Upper lobe of left lung (tissue), 6 donors: Measurements from ENCODE around the gene TCP11L2. TPM values are rescaled to one million over a fixed set of nuclear protein-coding genes. Genes with fewer than 3 reads are reported as not detected.
A peak's percentile ranks its signal among the peaks of the same experiment; 100 is the strongest.

ENCODE experiments used
- ATAC-seq, 2 donors: fragments of 200-7000 bp; cut with Tn5 transposase; one replicate each; pipeline ENCODE4 v1.9.1; 2022; ENCODE audit warnings: mild to moderate bottlenecking in 2 of 2, moderate library complexity in 2 of 2; ENCODE audit not compliant: low FRiP score in 2 of 2
- DNase-seq, 2 donors: peaks; one replicate each; pipeline ENCODE4 v3.0.0-alpha.2; 2019 to 2020
- H3K27ac ChIP-seq, 4 donors: fragments of 200-600 bp; sonication (generic); one replicate each; pipeline ENCODE4 v1.5.1; 2016 to 2019
- H3K27me3 ChIP-seq, 4 donors: fragments of 200-600 bp; sonication (generic); one replicate each; pipeline ENCODE4 v1.5.1; 2017 to 2019
- H3K36me3 ChIP-seq, 4 donors: fragments of 200-600 bp; sonication (generic); one replicate each; pipeline ENCODE4 v1.5.1; 2016 to 2019
- H3K4me1 ChIP-seq, 4 donors: fragments of 200-600 bp; sonication (generic); one replicate each; pipeline ENCODE4 v1.5.1; 2018 to 2019
- H3K4me3 ChIP-seq, 4 donors: fragments of 200-600 bp; sonication (generic); one replicate each; pipeline ENCODE4 v1.5.1; 2017 to 2019; ENCODE audit warnings: mild to moderate bottlenecking in 2 of 4, moderate library complexity in 1 of 4
- H3K9me3 ChIP-seq, 4 donors: fragments of 200-600 bp; sonication (generic); one replicate each; pipeline ENCODE4 v1.5.1; 2018 to 2019
- EP300 ChIP-seq, 4 donors: sonication (generic); formaldehyde crosslinking; IDR thresholded peaks; one replicate each; pipeline ENCODE4 v1.5.1; 2017; ENCODE audit warnings: antibody characterized with exemption in 4 of 4, control low read depth in 2 of 4
- POLR2A ChIP-seq, 4 donors: fragments of 450-650 bp; IDR thresholded peaks; one replicate each; pipeline ENCODE4 v1.5.1; 2016 to 2017; ENCODE audit warnings: antibody characterized with exemption in 4 of 4, mild to moderate bottlenecking in 2 of 4
- POLR2AphosphoS5 ChIP-seq, 2 donors: sonication (generic); formaldehyde crosslinking; IDR thresholded peaks; one replicate each; pipeline ENCODE4 v1.5.1; 2017; ENCODE audit warnings: antibody characterized with exemption in 2 of 2
- WGBS, 2 donors: methylation state at CpG; one replicate each; pipeline ENCODE4 v1.1.5; 2017 to 2018; 5-methylcytosine and 5-hydroxymethylcytosine counted together
- total RNA-seq, 6 donors: library from RNA; depleted of rRNA in 4 of 6; stranded (reverse); fragments of >200 nt in 4 of 6; gene quantifications; one replicate each; pipeline versions ENCODE4 v1.1.0 to v1.2.1, GENCODE V29; 2016 to 2021
- TF ChIP-seq, protein P1 (sequence below), 6 experiments: fragments of 450-650 bp in 4 of 6; fragments of 200-600 bp in 2 of 6; sonication (generic) in 2 of 6; IDR thresholded peaks; one replicate each; pipeline ENCODE4 v1.5.1; 2016 to 2019; ENCODE audit warnings: antibody characterized with exemption in 6 of 6
- donor health status: DM: no; HTN: no; CAD: no; lungs with moderate emphysema.
- donor health status: DM: no; HTN: yes; CAD: no; lungs with severe emphysema.

The TCP11L2 gene
- total RNA-seq, 6 donors from 2014 or later, result 43.2 to 77.5 (median 56.2) TPM

DNA sequence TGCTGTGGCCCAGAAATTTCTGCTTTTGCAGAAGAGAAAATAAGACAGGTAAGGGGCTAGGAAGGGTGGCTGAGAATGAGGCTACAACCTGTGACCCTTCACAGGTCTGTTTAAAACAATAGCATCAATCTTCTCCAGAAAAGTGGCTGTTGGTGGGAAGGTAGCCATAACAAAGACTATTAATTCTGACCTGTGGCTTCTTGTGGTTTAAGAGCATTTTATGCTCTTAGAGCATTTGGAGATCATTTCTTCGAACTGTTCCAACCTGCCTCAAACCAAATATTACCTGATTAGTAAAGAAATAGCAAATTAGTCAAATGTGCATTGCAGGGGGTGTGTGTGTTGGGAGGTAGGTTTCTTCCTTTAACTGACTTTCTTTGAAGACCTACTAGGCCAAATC lies 15.2 kb upstream of the TCP11L2 start:
- DNase-seq, result no peak
- H3K36me3 ChIP-seq, result no peaks in the 10 kb centered on the region
- peaks cover 0 to 6% (median 4%) of the 10 kb centered on the region in 4 donors for H3K4me1 ChIP-seq
- H3K27me3 ChIP-seq, result no peaks in the 10 kb centered on the region
- no peak for TF ChIP-seq POLR2AphosphoS5 (IDR thresholded peaks at IDR 0.05)
- TF ChIP-seq, protein P1, sequence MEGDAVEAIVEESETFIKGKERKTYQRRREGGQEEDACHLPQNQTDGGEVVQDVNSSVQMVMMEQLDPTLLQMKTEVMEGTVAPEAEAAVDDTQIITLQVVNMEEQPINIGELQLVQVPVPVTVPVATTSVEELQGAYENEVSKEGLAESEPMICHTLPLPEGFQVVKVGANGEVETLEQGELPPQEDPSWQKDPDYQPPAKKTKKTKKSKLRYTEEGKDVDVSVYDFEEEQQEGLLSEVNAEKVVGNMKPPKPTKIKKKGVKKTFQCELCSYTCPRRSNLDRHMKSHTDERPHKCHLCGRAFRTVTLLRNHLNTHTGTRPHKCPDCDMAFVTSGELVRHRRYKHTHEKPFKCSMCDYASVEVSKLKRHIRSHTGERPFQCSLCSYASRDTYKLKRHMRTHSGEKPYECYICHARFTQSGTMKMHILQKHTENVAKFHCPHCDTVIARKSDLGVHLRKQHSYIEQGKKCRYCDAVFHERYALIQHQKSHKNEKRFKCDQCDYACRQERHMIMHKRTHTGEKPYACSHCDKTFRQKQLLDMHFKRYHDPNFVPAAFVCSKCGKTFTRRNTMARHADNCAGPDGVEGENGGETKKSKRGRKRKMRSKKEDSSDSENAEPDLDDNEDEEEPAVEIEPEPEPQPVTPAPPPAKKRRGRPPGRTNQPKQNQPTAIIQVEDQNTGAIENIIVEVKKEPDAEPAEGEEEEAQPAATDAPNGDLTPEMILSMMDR (IDR thresholded peaks at IDR 0.05), result no peak
- no peak for TF ChIP-seq POLR2A (IDR thresholded peaks at IDR 0.05)
- no peak for TF ChIP-seq EP300 (IDR thresholded peaks at IDR 0.05)
- H3K9me3 ChIP-seq, result no peaks in the 10 kb centered on the region
- 74 to 82% methylated on average over 1 of the region's 1 CpG for WGBS, 2 donors
- H3K27ac ChIP-seq, result no peak overlapping the region
- ATAC-seq, result no peak
- H3K4me3 ChIP-seq, result no peak overlapping the region

DNA sequence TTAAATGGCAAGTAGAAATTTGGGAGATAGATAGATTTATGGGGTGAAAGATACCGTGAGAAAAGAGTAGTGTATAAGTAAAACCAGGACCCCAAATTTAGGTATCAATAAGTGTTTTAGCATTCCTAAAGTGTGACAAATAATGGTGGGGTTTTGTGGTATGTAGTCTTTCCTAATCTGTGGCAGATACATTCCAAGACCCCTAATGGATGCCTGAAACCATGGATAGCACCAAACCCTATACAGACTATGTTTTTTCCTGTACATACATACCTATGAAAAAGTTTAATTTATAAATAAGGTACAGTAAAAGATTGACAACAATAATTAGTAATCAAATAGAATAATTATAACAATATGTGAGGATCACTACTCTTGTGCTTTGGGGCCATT lies 14.4 kb upstream of the TCP11L2 start:
- no peaks in the 10 kb centered on the region for H3K9me3 ChIP-seq
- no peak for ATAC-seq
- H3K4me3 ChIP-seq, result no peak overlapping the region
- no peaks in the 10 kb centered on the region for H3K27me3 ChIP-seq
- TF ChIP-seq EP300 (IDR thresholded peaks at IDR 0.05) (no peak), POLR2AphosphoS5 (IDR thresholded peaks at IDR 0.05) (no peak), POLR2A (IDR thresholded peaks at IDR 0.05) (no peak)
- TF ChIP-seq, protein P1 (IDR thresholded peaks at IDR 0.05), result no peak
- WGBS, 2 donors, result 97 to 100% methylated on average over 1 of the region's 1 CpG
- no peak overlapping the region for H3K27ac ChIP-seq
- no peaks in the 10 kb centered on the region for H3K36me3 ChIP-seq
- H3K4me1 ChIP-seq, result peaks cover 0 to 6% (median 4%) of the 10 kb centered on the region in 4 donors
- no peak for DNase-seq

DNA sequence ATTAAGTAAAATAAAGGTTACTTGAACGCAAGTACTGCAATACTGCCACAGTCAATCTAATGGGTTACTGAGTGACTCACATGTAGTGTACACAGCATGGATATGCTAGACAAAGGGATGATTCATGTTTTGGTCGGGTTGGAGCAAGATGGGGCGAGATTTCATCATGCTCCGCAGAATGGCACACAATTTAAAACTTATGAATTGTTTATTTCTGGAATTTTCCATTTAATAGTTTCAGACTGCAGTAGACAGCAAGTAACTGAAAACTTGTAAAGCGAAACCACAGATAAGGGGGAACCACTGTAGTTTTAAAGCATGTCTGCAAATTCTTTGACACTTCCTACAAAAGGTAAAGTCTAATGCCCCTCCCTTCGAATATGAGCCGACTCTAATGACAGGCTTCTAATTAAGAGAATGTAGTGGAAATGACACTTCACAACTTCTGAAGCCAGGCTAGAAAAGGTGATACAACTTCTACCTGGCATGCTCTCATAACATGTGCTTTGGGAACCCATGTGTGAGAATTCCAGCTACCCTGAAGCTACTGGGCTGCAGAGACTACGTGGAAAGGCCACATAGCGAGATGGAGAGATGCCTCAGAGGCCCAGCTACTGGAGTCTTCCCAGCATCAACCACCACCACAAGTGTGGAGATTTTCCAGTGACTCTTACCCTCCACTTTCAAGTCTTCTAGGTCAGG lies 13.9 kb upstream of the TCP11L2 start:
- H3K36me3 ChIP-seq, result no peaks in the 10 kb centered on the region
- H3K9me3 ChIP-seq, result no peaks in the 10 kb centered on the region
- TF ChIP-seq POLR2AphosphoS5 (IDR thresholded peaks at IDR 0.05) (no peak), POLR2A (IDR thresholded peaks at IDR 0.05) (no peak), EP300 (IDR thresholded peaks at IDR 0.05) (no peak)
- TF ChIP-seq, protein P1 (IDR thresholded peaks at IDR 0.05), result no peak
- peak in 1 of 2 donors; percentile 91 for ATAC-seq
- H3K4me3 ChIP-seq, result no peak overlapping the region
- H3K4me1 ChIP-seq, result peaks cover 0 to 6% (median 4%) of the 10 kb centered on the region in 4 donors
- H3K27ac ChIP-seq, result no peak overlapping the region
- H3K27me3 ChIP-seq, result no peaks in the 10 kb centered on the region
- 72 to 77% methylated on average over 9 of the region's 9 CpGs for WGBS, 2 donors
- no peak for DNase-seq

DNA sequence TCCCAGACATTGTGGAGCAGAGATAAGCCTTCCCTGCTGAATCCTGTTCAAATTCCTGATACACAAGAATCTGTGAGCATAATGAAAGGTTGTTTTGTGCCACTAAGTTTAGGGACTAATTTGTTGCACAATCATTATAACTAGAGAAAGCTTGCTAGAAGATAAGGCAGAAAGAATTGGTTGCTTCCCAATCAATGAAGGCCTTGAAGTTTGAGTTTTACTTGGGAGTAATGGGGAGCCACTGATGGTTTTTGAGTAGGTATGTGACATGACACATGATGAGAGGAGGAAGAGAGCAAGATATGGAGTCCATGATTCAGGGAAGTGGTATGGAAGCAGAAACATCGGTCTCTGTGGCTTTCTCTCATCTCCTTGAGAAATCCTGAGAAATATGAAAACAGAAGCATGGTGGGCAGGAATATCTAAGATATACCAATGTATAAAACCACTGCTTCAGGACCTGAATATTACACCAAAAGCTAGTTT lies 13.3 kb upstream of the TCP11L2 start:
- H3K27ac ChIP-seq, result no peak overlapping the region
- TF ChIP-seq, protein P1 (IDR thresholded peaks at IDR 0.05), result no peak
- TF ChIP-seq POLR2A (IDR thresholded peaks at IDR 0.05), result no peak
- no peak for TF ChIP-seq EP300 (IDR thresholded peaks at IDR 0.05)
- TF ChIP-seq POLR2AphosphoS5 (IDR thresholded peaks at IDR 0.05), result no peak
- no peaks in the 10 kb centered on the region for H3K27me3 ChIP-seq
- no peak overlapping the region for H3K4me3 ChIP-seq
- no peaks in the 10 kb centered on the region for H3K9me3 ChIP-seq
- no peak for ATAC-seq
- H3K36me3 ChIP-seq, result no peaks in the 10 kb centered on the region
- H3K4me1 ChIP-seq, result peaks cover 0 to 6% (median 4%) of the 10 kb centered on the region in 4 donors
- no peak for DNase-seq
- WGBS, 2 donors, result 82 to 90% methylated on average over 1 of the region's 1 CpG

DNA sequence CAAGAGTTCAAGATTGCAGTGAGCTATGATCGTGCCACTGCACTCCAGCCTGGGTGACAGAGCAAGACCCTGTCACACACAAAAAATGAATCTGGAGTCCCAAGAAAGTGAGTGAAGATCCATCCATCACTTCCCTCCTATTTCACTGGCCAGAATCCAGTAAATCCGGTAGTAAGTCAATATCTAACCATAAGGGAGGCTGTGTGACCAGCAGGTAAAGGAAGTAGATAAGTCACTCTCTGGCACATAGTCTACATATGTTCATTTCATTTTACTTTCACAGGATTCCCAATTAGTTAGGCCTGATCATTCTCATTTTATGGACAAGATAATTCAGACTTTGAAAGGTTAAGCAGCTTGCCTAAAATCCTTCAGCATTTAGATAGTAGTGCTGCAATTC lies 11.9 kb upstream of the TCP11L2 start:
- Histone ChIP-seq H3K4me1 (peaks cover 0 to 6% (median 0%) of the 10 kb centered on the region in 4 donors), H3K27me3 (no peaks in the 10 kb centered on the region), H3K27ac (no peak overlapping the region), H3K9me3 (no peaks in the 10 kb centered on the region), H3K36me3 (no peaks in the 10 kb centered on the region), H3K4me3 (no peak overlapping the region)
- TF ChIP-seq, protein P1 (IDR thresholded peaks at IDR 0.05), result no peak
- TF ChIP-seq POLR2A (IDR thresholded peaks at IDR 0.05) (no peak), EP300 (IDR thresholded peaks at IDR 0.05) (no peak), POLR2AphosphoS5 (IDR thresholded peaks at IDR 0.05) (no peak)
- DNase-seq, result no peak
- 63 to 64% methylated on average over 2 of the region's 2 CpGs for WGBS, 2 donors
- ATAC-seq, result no peak
